Measurements from ENCODE around the gene RXRA. TPM values are rescaled to one million over a fixed set of nuclear protein-coding genes. Genes with fewer than 3 reads are reported as not detected.

Gene RXRA
- total RNA-seq, 3 donors from 2014 or later: 31.0 to 63.0 (median 31.5) TPM

DNA sequence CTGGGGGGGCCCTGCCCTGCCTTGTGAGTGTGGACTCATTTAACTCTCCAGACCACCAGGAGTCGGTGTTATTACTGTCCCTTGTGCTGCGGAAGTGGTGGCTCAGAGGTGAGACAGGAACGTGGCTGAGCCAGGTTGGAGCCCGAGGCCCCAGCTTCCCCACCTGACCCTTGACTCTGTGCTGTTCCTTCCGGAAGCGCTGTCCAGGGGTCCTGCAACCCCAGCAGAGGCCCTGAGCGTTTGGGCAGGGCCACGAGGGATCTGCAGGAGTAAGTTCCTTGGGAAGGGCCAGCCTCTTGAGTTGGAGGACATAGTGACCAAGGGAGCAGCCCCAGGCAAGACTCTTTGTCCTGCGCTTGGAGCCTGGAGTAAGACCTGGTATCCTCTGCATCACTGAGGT is 99.6 kb downstream of the RXRA start:
- TF ChIP-seq POLR2A (IDR thresholded peaks at IDR 0.05) (no peak), POLR2AphosphoS5 (IDR thresholded peaks at IDR 0.05) (no peak)
- H3K4me3 ChIP-seq: no peak overlapping the region
- DNase-seq (ENCODE audit: low spot score in 2 of 2): no peak
- H3K36me3 ChIP-seq: no peaks in the 10 kb centered on the region
- H3K9me3 ChIP-seq: no peaks in the 10 kb centered on the region
- intact Hi-C loops (cut with DNase I; ENCODE audit: low total_unique reads): no loop called here
- no peaks in the 10 kb centered on the region for H3K27me3 ChIP-seq
- H3K4me1 ChIP-seq: peaks cover 0 to 3% of the 10 kb centered on the region in 2 donors
- no peak overlapping the region for H3K27ac ChIP-seq

DNA sequence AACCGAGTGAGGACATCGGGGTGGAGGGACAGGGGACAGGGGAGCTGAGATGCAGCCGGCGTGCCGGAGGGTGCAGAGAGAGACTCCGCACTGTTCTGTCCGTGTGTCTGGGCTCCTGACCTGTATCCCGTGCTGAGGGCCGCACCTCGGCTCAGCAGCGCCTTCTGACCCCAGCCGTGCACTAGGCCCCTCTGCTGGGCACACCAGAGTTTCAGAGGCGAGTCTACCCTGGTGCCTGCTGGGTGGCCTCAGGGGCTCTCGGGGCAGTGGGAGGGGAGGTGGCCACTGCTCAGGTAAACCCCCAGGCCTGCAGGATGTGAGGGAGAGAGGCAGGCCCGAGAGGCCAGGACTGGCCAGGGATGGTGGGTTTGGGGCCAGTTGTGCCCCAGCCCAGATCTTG is 100.2 kb downstream of the RXRA start:
- TF ChIP-seq POLR2AphosphoS5 (IDR thresholded peaks at IDR 0.05) (no peak), POLR2A (IDR thresholded peaks at IDR 0.05) (no peak)
- TF ChIP-seq, protein P1, sequence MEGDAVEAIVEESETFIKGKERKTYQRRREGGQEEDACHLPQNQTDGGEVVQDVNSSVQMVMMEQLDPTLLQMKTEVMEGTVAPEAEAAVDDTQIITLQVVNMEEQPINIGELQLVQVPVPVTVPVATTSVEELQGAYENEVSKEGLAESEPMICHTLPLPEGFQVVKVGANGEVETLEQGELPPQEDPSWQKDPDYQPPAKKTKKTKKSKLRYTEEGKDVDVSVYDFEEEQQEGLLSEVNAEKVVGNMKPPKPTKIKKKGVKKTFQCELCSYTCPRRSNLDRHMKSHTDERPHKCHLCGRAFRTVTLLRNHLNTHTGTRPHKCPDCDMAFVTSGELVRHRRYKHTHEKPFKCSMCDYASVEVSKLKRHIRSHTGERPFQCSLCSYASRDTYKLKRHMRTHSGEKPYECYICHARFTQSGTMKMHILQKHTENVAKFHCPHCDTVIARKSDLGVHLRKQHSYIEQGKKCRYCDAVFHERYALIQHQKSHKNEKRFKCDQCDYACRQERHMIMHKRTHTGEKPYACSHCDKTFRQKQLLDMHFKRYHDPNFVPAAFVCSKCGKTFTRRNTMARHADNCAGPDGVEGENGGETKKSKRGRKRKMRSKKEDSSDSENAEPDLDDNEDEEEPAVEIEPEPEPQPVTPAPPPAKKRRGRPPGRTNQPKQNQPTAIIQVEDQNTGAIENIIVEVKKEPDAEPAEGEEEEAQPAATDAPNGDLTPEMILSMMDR (IDR thresholded peaks at IDR 0.05): no peak

DNA sequence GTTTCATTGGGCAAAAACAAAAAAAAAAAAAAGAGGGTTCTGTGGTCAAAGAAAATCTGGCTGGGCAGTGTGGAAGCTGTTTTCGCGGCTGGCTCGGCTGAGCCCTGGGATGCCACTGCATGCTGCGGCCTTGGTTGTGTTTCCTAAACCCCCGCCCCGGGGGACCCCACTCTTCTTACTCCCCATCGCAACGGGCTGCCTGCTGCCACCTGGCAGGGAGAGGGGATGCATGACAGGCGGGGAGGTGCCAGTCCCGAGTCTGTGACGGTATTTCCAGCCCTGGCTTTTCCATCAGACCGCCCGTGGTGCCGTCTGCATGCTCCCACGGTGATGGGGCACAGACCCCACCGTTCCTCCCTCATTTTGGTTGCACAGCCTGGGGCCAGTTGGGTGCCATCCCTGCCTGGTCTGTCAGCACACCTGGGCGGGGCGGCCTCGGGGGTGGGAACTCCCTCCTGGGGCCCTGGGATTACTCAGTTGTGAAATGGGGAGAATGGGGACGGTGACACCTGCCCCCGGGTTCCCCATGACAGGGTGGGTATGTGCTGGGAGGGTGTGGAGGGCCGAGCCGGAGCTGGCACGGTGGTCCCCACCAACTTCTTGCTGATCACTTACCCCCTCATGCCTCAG is 101.0 kb downstream of the RXRA start:
- H3K4me1 ChIP-seq: peaks cover 6 to 16% of the 10 kb centered on the region in 2 donors
- H3K4me3 ChIP-seq: no peak overlapping the region
- H3K27ac ChIP-seq: no peak overlapping the region
- H3K9me3 ChIP-seq: no peaks in the 10 kb centered on the region
- H3K27me3 ChIP-seq: no peaks in the 10 kb centered on the region
- intact Hi-C loops (cut with DNase I; ENCODE audit: low total_unique reads): no loop called here
- TF ChIP-seq, protein P1 (IDR thresholded peaks at IDR 0.05): no peak
- no peak for TF ChIP-seq POLR2A (IDR thresholded peaks at IDR 0.05)
- no peak for TF ChIP-seq POLR2AphosphoS5 (IDR thresholded peaks at IDR 0.05)
- no peaks in the 10 kb centered on the region for H3K36me3 ChIP-seq
- DNase-seq (ENCODE audit: low spot score in 2 of 2): no peak

More for the DNA sequence above, 100.2 kb downstream of the RXRA start:
- H3K27me3 ChIP-seq: no peaks in the 10 kb centered on the region
- no peak overlapping the region for H3K4me3 ChIP-seq
- H3K36me3 ChIP-seq: no peaks in the 10 kb centered on the region
- intact Hi-C loops (cut with DNase I; ENCODE audit: low total_unique reads): no loop called here
- H3K27ac ChIP-seq: peak overlapping the region in 1 of 2 donors; percentile 20
- peaks cover 0 to 9% of the 10 kb centered on the region in 2 donors for H3K4me1 ChIP-seq
- no peak for DNase-seq (ENCODE audit: low spot score in 2 of 2)
- no peaks in the 10 kb centered on the region for H3K9me3 ChIP-seq

DNA sequence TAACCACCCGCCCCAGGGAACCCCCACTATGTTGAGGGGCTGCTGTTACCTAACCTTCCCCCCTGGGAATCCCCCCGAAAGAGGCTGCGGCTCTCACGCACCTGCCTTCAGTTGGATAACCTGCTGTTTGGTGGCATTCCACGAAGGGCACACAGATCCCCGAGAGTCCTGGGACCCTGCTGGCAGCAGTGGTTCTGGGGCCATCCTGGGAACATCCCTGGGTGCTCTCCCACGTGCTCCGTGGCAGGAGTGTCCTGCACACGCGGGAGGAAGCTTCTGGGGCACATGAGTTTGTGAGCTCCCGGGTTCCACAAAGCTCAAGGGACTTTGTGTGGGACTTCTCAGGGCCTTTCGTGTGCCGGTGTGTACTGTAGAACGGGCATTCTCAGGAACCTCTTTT is 102.3 kb downstream of the RXRA start:
- Histone ChIP-seq H3K4me3 (no peak overlapping the region), H3K27ac (peak overlapping the region in 1 of 2 donors; percentile 19), H3K27me3 (no peaks in the 10 kb centered on the region), H3K4me1 (peaks cover 13 to 29% of the 10 kb centered on the region in 2 donors), H3K9me3 (no peaks in the 10 kb centered on the region), H3K36me3 (no peaks in the 10 kb centered on the region)
- TF ChIP-seq POLR2AphosphoS5 (IDR thresholded peaks at IDR 0.05): no peak
- no peak for TF ChIP-seq POLR2A (IDR thresholded peaks at IDR 0.05)
- TF ChIP-seq, protein P1 (IDR thresholded peaks at IDR 0.05): no peak
- DNase-seq (ENCODE audit: low spot score in 2 of 2): no peak
- intact Hi-C loops (cut with DNase I; ENCODE audit: low total_unique reads): no loop called here

DNA sequence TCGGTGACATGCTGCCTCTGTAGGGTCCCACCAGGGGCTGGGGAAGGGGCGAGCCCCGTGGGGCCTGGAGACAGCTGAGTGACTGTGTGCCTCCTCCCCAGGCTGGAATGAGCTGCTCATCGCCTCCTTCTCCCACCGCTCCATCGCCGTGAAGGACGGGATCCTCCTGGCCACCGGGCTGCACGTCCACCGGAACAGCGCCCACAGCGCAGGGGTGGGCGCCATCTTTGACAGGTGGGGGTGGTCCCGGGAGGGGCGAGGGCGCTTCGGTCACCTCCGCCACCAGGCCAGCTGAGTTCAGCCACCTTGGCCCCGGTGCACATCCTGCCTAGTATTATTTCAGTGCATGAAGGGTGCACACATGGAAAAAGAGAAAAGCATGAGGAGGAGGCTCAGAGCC is 102.8 kb downstream of the RXRA start:
- intact Hi-C loops (cut with DNase I; ENCODE audit: low total_unique reads): no loop called here
- Histone ChIP-seq H3K36me3 (no peaks in the 10 kb centered on the region), H3K4me1 (peaks cover 13 to 34% of the 10 kb centered on the region in 2 donors), H3K4me3 (no peak overlapping the region), H3K27ac (no peak overlapping the region), H3K9me3 (no peaks in the 10 kb centered on the region), H3K27me3 (no peaks in the 10 kb centered on the region)
- DNase-seq (ENCODE audit: low spot score in 2 of 2): no peak
- no peak for TF ChIP-seq POLR2A (IDR thresholded peaks at IDR 0.05)
- TF ChIP-seq, protein P1 (IDR thresholded peaks at IDR 0.05): no peak
- TF ChIP-seq POLR2AphosphoS5 (IDR thresholded peaks at IDR 0.05): no peak
